Measurements from ENCODE around the gene TMTC2. TPM values are rescaled to one million over a fixed set of nuclear protein-coding genes. Genes with fewer than 3 reads are reported as not detected.

The TMTC2 gene
- total RNA-seq, 2 experiments from 2014 or later = 2.4 to 2.5 TPM

- DNase-seq = no peak
- Mint-ChIP-seq H3K36me3 (ENCODE audit: low read depth) (no peaks in the 10 kb centered on the region), H3K27me3 (no peaks in the 10 kb centered on the region), H3K9me3 (ENCODE audit: low read depth) (no peaks in the 10 kb centered on the region), H3K4me3 (no peak overlapping the region), H3K27ac (no peak overlapping the region), H3K4me1 (no peaks in the 10 kb centered on the region)
- POLR2A ChIA-PET = no interaction called here
- intact Hi-C loops (cut with DNase I, micrococcal nuclease) = no loop called here
- ATAC-seq = no peak
- CTCF ChIA-PET = no interaction called here
Observed at GRCh38 chr12:83086023-83086422, 399.3 kb downstream of the TMTC2 start.

- intact Hi-C loops (cut with DNase I, micrococcal nuclease) = no loop called here
Observed at GRCh38 chr12:83089575-83089974, 402.9 kb downstream of the TMTC2 start.

GRCh38 chr12:83092129-83092528 lies 405.4 kb downstream of the TMTC2 start:
- ChIA-PET POLR2A (no interaction called here), CTCF (no interaction called here)
- Mint-ChIP-seq H3K27me3 (no peaks in the 10 kb centered on the region), H3K27ac (no peak overlapping the region), H3K4me1 (no peaks in the 10 kb centered on the region), H3K9me3 (ENCODE audit: low read depth) (peaks cover 6% of the 10 kb centered on the region), H3K4me3 (no peak overlapping the region), H3K36me3 (ENCODE audit: low read depth) (no peaks in the 10 kb centered on the region)
- intact Hi-C loops (cut with DNase I, micrococcal nuclease) = no loop called here
- ATAC-seq (no peak), DNase-seq (no peak)

More at GRCh38 chr12:83089575-83089974, 402.9 kb downstream of the TMTC2 start:
- H3K9me3 Mint-ChIP-seq (ENCODE audit: low read depth) = peaks cover 2% of the 10 kb centered on the region
- ChIA-PET POLR2A (no interaction called here), CTCF (interaction anchor here (0.6 kb wide), 1 partner anchor 233 kb away, joined by 3 read pairs; no protein-coding TSS in a partner anchor)
- H3K4me1 Mint-ChIP-seq = no peaks in the 10 kb centered on the region
- H3K27me3 Mint-ChIP-seq = no peaks in the 10 kb centered on the region
- ATAC-seq (no peak), DNase-seq (no peak)
- no peak overlapping the region for H3K27ac Mint-ChIP-seq
- H3K4me3 Mint-ChIP-seq = no peak overlapping the region
- no peaks in the 10 kb centered on the region for H3K36me3 Mint-ChIP-seq (ENCODE audit: low read depth)

GRCh38 chr12:83092606-83093005 lies 405.9 kb downstream of the TMTC2 start:
- H3K36me3 Mint-ChIP-seq (ENCODE audit: low read depth) = no peaks in the 10 kb centered on the region
- POLR2A ChIA-PET = no interaction called here
- peaks cover 6% of the 10 kb centered on the region for H3K9me3 Mint-ChIP-seq (ENCODE audit: low read depth)
- H3K4me1 Mint-ChIP-seq = no peaks in the 10 kb centered on the region
- CTCF ChIA-PET = no interaction called here
- intact Hi-C loops (cut with DNase I, micrococcal nuclease) = no loop called here
- no peak overlapping the region for H3K4me3 Mint-ChIP-seq
- H3K27me3 Mint-ChIP-seq = no peaks in the 10 kb centered on the region
- no peak for ATAC-seq
- DNase-seq = no peak
- H3K27ac Mint-ChIP-seq = no peak overlapping the region

GRCh38 chr12:83093426-83093825 lies 406.7 kb downstream of the TMTC2 start:
- H3K4me1 Mint-ChIP-seq = no peaks in the 10 kb centered on the region
- no peak overlapping the region for H3K4me3 Mint-ChIP-seq
- intact Hi-C loops (cut with DNase I, micrococcal nuclease) = no loop called here
- CTCF ChIA-PET = no interaction called here
- H3K9me3 Mint-ChIP-seq (ENCODE audit: low read depth) = peaks cover 6% of the 10 kb centered on the region
- ATAC-seq (no peak), DNase-seq (no peak)
- H3K27ac Mint-ChIP-seq = no peak overlapping the region
- no peaks in the 10 kb centered on the region for H3K36me3 Mint-ChIP-seq (ENCODE audit: low read depth)
- POLR2A ChIA-PET = no interaction called here
- H3K27me3 Mint-ChIP-seq = no peaks in the 10 kb centered on the region

- no peaks in the 10 kb centered on the region for H3K4me1 Mint-ChIP-seq
- no peak overlapping the region for H3K4me3 Mint-ChIP-seq
- DNase-seq (no peak), ATAC-seq (no peak)
- no peaks in the 10 kb centered on the region for H3K27me3 Mint-ChIP-seq
- CTCF ChIA-PET = no interaction called here
- no peak overlapping the region for H3K27ac Mint-ChIP-seq
- intact Hi-C loops (cut with DNase I, micrococcal nuclease) = no loop called here
- H3K9me3 Mint-ChIP-seq (ENCODE audit: low read depth) = peaks cover 6% of the 10 kb centered on the region
- POLR2A ChIA-PET = no interaction called here
- H3K36me3 Mint-ChIP-seq (ENCODE audit: low read depth) = no peaks in the 10 kb centered on the region
Observed at GRCh38 chr12:83097643-83098342, 411.1 kb downstream of the TMTC2 start.

- CTCF ChIA-PET = interaction anchor here (0.8 kb wide), 1 partner anchor 117 kb away, joined by 3 read pairs; no protein-coding TSS in a partner anchor
- no peak overlapping the region for H3K27ac Mint-ChIP-seq
Observed at GRCh38 chr12:83099436-83099835, 412.7 kb downstream of the TMTC2 start.

GRCh38 chr12:83102499-83102898 lies 415.8 kb downstream of the TMTC2 start:
- Mint-ChIP-seq H3K4me3 (no peak overlapping the region), H3K36me3 (ENCODE audit: low read depth) (peaks cover under 1% of the 10 kb centered on the region), H3K9me3 (ENCODE audit: low read depth) (no peaks in the 10 kb centered on the region), H3K27ac (no peak overlapping the region), H3K4me1 (no peaks in the 10 kb centered on the region), H3K27me3 (no peaks in the 10 kb centered on the region)
- POLR2A ChIA-PET = no interaction called here
- CTCF ChIA-PET = no interaction called here
- no peak for DNase-seq
- intact Hi-C loops (cut with DNase I, micrococcal nuclease) = no loop called here
- ATAC-seq = no peak

More at GRCh38 chr12:83099436-83099835, 412.7 kb downstream of the TMTC2 start:
- ATAC-seq = no peak
- Mint-ChIP-seq H3K27me3 (no peaks in the 10 kb centered on the region), H3K4me1 (no peaks in the 10 kb centered on the region), H3K4me3 (no peak overlapping the region), H3K9me3 (ENCODE audit: low read depth) (peaks cover 6% of the 10 kb centered on the region), H3K36me3 (ENCODE audit: low read depth) (no peaks in the 10 kb centered on the region)
- DNase-seq = no peak
- intact Hi-C loops (cut with DNase I, micrococcal nuclease) = no loop called here
- POLR2A ChIA-PET = no interaction called here

- CTCF ChIA-PET = no interaction called here
- peaks cover 2% of the 10 kb centered on the region for H3K36me3 Mint-ChIP-seq (ENCODE audit: low read depth)
- intact Hi-C loops (cut with DNase I, micrococcal nuclease) = no loop called here
- no peaks in the 10 kb centered on the region for H3K27me3 Mint-ChIP-seq
- no peak for DNase-seq
- ATAC-seq = no peak
- no peaks in the 10 kb centered on the region for H3K9me3 Mint-ChIP-seq (ENCODE audit: low read depth)
- POLR2A ChIA-PET = no interaction called here
- no peak overlapping the region for H3K4me3 Mint-ChIP-seq
- no peaks in the 10 kb centered on the region for H3K4me1 Mint-ChIP-seq
- H3K27ac Mint-ChIP-seq = no peak overlapping the region
Observed at GRCh38 chr12:83106873-83107272, 420.2 kb downstream of the TMTC2 start.

- DNase-seq = no peak
- no peak overlapping the region for H3K27ac Mint-ChIP-seq
Observed at GRCh38 chr12:83110424-83110823, 423.7 kb downstream of the TMTC2 start.

GRCh38 chr12:83113945-83114344 lies 427.2 kb downstream of the TMTC2 start:
- no peak overlapping the region for H3K27ac Mint-ChIP-seq
- DNase-seq (no peak), ATAC-seq (no peak)
- CTCF ChIA-PET = no interaction called here
- intact Hi-C loops (cut with DNase I, micrococcal nuclease) = no loop called here
- H3K36me3 Mint-ChIP-seq (ENCODE audit: low read depth) = no peaks in the 10 kb centered on the region
- H3K4me3 Mint-ChIP-seq = no peak overlapping the region
- H3K9me3 Mint-ChIP-seq (ENCODE audit: low read depth) = no peaks in the 10 kb centered on the region
- H3K27me3 Mint-ChIP-seq = no peaks in the 10 kb centered on the region
- H3K4me1 Mint-ChIP-seq = no peaks in the 10 kb centered on the region
- POLR2A ChIA-PET = no interaction called here

More at GRCh38 chr12:83110424-83110823, 423.7 kb downstream of the TMTC2 start:
- no peak overlapping the region for H3K4me3 Mint-ChIP-seq
- no peaks in the 10 kb centered on the region for H3K4me1 Mint-ChIP-seq
- intact Hi-C loops (cut with DNase I, micrococcal nuclease) = no loop called here
- ChIA-PET POLR2A (no interaction called here), CTCF (no interaction called here)
- H3K9me3 Mint-ChIP-seq (ENCODE audit: low read depth) = no peaks in the 10 kb centered on the region
- no peaks in the 10 kb centered on the region for H3K27me3 Mint-ChIP-seq
- no peak for ATAC-seq
- peaks cover 2% of the 10 kb centered on the region for H3K36me3 Mint-ChIP-seq (ENCODE audit: low read depth)

- intact Hi-C loops (cut with DNase I, micrococcal nuclease) = no loop called here
- ChIA-PET POLR2A (no interaction called here), CTCF (interaction anchor here (0.8 kb wide), 1 partner anchor 11 kb away, joined by 3 read pairs; no protein-coding TSS in a partner anchor)
- H3K27ac Mint-ChIP-seq = no peak overlapping the region
- H3K4me1 Mint-ChIP-seq = no peaks in the 10 kb centered on the region
- H3K36me3 Mint-ChIP-seq (ENCODE audit: low read depth) = no peaks in the 10 kb centered on the region
- no peaks in the 10 kb centered on the region for H3K27me3 Mint-ChIP-seq
- H3K9me3 Mint-ChIP-seq (ENCODE audit: low read depth) = no peaks in the 10 kb centered on the region
- H3K4me3 Mint-ChIP-seq = no peak overlapping the region
- DNase-seq (no peak), ATAC-seq (no peak)
Observed at GRCh38 chr12:83114966-83115365, 428.3 kb downstream of the TMTC2 start.

Data from activated CD4-positive, alpha-beta T cell treated with anti-CD3 and anti-CD28 coated beads for 36 hours (primary cell).